Renal cortical epithelial cell (primary cell): Measurements from ENCODE around the gene PRELID1. TPM values are rescaled to one million over a fixed set of nuclear protein-coding genes. Genes with fewer than 3 reads are reported as not detected.

Experiments used
- DNase-seq: peaks from one replicate; pipeline ENCODE4 v3.0.0-alpha.2; 2011; ENCODE audit warnings: low read depth
- total RNA-seq: library from RNA; depleted of rRNA; stranded (reverse); fragments of >200 nt; gene quantifications from 2 replicates; pipeline ENCODE4 v1.2.3, GENCODE V29; 2014

The PRELID1 gene
- total RNA-seq, 1 donor from 2014 or later, result 52.0 TPM

DNA sequence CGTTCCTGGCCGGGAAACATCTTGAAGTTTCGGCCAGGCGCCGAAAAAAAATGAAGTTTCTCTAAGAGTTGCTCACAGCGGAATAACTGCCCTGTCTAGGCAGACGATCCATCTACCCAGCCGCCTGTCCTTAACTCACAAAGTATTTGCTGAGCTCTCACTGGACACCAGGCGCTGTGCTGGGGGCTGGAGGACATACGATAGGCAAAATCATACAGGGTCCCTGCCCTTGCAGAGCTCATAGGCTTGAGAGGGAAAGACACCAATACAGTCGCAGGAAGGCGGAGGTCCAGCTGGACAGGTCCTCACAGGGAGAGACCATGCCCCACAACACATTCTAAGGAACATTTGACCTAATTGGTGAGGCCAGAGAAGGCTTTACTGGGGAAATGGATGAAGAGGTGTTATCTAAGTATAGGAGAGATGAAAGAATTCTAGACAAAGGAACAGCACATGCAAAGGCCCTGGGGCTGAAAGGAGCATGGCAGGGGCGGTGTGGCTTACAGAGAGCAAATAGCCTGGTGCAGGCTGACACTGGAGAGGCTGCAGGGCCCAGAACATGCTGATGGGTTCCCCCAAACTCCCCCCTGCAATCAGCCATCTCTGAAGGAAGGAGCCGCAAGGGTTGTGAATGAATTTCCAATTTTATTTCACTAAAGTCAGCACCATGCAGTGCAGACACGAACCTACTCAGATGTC, 10.1 kb downstream of the PRELID1 start:
- no peak for DNase-seq

DNA sequence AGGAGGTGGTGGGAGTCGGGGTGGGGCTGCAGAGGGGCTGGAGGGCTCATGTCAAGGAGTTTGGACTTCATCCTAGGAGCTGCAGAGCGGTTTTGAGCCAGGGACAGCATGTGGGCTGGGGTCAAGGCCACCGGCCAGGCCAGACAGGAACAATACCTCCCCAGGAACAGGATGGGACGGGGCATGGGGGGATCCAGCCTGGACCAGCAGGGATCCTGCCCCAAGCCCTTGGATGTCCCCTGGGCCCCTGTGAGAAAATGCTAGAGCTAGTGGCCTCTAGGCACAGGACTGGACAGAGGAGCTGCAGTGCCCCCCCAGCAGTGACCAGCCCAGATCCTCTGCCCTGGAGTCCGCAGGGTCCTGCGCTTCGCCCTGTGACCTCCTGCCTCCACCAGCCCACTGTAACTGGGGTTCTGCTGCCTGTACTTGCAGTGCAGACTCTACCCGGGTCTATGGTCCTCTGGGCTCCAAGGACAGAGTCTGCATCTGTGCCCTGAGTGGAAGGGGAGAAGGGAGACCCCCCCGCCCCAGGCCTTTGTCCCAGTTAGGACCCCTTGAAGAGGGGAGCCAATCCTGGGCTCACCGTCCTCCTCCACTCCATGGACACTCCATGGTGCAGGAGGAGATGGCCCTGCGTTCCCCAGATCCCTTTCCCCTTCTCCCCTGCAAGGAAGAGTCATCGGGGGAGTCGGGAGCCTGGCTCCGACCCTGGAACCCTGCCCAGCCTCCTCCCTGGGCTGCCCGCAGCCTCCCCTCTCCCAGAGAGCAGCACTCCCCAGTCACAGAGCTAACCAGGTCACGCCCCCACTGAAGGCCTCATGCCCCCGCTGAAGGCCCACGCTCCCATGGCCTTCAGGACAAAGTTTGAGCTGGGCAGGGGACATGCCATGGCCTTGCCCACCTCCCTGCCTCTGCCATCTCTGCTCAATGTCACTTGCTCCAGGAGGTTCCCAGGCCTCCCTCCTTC, 11.1 kb downstream of the PRELID1 start:
- DNase-seq, result no peak

DNA sequence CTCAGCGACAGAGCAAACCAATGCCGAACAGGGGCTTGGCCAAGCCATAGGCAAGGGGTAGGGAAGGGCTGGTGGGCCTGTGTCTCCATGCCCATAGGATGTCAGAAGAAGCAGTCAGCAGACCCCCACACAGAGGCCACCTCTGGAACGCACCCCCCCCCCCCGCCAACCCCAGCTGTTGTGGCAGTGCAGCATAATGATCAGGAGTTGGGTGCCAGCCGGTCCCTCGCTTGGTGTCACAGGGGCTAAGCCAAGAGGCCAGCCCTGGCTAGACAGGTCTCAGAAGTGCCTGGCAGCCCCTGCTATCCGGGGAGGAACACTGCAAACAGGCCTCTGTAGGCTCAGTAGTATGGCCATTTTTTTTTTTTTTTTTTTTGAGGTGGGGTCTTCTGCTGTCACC, 11.8 kb downstream of the PRELID1 start:
- DNase-seq, result no peak

DNA sequence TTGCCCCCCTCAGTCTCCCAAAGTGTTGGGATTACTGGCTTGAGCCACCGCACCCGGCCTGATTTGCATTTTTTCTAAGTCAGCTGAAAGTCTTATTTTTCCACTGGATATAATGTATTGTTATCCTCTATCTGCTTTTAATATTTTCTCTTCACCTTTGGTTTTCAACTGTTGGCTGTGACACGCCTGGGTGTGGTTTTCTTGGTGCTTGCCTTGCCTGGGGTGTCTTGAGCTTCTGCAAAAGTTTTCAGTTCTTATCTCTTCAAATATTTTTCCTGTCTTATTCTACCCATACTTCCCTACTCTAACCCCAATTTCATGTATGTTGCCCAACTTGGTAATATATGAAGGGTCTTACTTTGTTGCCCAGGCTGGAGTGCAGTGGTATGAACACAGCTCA, 12.4 kb downstream of the PRELID1 start:
- no peak for DNase-seq

DNA sequence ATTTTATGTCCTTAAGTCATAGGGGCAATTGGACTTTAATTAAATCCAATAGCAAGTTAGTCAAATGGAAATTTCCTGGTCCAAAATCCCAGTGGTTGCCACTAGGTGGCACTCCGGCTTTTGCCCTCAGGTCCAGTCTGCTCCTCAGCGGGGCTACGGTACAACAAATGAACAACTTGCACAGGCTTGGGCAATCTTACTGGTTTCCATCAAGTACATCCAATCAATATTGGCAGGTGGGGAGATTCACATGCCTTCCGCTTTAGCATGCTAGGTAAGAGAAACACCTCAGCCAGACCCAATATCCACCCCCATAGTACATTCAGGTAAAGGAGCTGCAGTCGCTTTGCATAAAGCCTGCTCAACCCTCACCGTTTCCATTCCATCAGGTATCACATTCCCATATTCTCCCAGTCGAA, 14.4 kb downstream of the PRELID1 start:
- DNase-seq, result peak; percentile 81

DNA sequence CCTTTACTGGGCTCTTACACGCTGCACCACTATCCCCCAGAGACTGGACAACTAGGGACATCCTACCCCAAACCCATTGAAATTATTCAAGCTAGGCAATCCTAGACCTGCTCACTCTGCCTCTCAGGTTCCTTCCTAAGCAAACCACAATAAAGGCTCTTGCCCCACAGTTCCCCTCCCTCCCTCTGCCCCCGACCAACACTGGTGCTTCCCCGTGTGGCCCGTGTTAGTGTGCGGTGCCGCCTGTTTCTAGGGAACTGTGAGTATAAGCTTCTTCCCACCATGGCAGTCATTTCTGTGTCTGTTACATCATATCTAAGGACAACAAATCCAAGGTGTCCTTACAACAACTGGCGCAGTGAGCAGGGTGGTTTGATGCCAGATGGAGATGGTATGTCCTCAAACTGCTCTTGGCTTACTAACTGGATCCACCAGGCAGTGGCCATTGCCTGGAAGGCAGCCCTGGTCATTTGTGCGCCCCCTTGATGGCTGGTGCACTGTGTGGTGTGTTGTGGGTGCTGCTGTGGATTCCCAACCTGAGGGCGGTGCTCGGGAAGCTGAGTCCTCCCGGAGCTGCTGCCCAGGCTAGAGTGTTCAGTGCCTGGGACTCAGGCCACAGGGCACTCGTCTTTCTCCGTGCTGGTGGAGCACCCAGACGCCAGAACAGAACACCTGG, 16.5 kb downstream of the PRELID1 start:
- DNase-seq, result no peak

DNA sequence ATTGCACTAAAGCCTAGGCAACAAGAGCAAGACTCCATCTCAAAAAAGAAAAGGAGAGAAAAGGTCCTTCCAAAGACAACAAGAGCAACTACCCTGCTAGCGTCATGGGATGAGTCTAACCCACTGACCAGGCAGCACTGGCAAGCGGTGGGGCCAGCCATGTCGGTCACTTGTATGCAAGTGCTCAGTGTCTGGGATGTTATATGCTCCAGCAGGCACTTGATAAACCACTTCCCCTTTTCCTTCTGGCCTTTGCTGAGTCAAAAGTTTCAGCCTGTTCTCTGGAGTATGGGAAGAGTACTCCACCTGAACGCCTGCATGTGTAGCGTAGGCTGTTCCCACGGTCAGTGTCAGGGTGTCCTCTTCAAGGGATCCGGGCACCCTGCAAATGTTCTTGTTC, 17.3 kb downstream of the PRELID1 start:
- DNase-seq, result no peak

DNA sequence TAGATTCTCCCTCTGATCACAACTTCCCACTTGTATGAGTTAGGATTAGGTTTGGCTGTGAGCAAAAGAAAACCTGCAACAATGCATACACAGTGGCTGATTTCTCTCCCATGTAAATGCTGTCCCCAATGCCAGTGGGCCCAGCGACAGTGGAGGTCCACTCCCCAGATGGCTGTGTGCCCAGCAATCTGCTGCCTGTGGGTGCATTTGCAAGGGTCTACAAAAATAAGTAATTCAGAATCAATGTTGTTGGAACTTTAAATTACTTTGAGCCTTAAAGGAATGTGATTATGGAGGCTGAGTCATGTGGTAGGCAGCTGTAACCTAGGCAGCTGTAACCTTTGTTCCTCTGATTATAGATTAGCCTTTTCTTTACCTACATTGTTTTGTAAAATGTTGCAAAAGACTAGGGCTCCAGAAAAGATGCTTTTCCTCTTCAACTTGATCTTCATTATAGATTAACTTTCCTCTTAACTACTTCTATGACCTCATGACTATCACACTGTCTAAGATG, 22.3 kb downstream of the PRELID1 start:
- peak; percentile 91 for DNase-seq

DNA sequence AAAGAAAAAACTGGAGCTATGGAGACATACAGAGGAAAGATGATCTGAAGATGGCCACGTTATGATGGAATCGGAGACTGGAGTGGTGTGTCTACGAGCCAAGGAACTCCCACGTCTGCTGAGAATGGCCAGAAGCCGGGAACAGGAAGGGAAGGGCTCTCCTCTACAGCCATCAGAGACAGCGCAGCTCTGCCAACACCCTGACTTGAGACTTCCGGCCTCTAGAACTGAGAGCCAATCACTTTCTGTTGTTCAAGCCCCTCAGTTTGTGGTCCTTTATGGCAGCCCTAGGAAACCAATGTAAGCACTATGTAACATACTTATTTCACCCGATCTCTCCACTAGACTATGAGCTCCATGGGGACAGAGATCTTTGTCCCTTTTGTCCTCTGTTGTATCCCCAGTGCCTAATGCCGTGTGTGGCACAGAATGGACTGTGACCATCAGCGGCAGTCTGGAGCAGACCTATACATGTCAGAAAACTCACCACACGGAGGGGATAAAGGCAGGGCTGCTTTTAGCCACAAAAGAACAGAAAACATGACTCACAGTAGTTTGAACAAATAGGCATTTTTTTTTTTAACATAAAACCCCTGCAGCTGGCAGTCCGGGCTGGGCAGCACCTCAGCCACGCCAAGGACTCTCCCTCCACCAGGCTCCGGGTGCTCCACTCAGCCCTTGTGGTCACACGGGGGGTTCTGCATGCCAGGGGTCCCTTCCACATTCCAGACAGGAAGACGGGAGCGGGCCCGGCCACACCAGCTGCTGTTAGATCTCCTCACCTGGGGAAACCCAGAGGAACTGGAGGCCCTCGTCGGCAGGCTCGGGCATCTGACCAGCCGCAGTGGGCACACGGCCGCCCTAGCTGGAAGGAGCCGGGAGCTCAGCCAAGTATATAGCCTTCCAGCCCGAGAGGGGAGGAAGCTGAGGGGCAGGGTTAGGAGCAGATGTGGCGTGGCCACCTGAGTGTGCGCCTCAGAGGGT, 24.2 kb downstream of the PRELID1 start:
- peak; percentile 65 for DNase-seq

DNA sequence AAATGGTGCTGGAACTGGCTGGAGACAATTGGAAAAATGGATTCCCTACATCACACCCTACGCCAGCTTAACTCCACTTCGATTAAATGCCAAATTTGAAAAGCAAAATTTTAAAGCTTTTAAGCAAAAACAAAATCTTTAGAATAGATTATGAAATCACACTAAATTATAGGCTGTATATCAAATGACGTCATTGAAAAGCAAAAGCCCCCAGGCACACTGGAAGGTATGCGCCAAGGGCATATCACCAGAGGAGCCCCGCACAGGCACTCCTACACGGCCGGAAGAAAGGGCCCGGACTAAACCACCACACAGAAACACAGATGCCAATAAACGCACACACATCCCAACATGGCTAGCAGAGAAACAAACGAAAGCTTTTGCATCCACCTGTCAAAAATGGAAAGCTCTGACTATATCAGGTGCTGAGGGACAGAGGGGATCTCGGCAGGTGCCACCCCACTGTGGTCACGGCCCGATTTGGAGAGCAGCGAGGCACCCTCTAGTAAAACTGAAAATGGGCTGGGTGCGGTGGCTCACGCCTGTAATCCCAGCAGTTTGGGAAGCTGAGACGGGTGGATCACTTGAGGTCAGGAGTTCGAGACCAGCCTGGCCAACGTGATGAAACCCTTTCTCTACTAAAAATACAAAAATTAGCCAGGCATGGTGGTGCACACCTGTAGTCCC, 25.1 kb downstream of the PRELID1 start:
- no peak for DNase-seq

DNA sequence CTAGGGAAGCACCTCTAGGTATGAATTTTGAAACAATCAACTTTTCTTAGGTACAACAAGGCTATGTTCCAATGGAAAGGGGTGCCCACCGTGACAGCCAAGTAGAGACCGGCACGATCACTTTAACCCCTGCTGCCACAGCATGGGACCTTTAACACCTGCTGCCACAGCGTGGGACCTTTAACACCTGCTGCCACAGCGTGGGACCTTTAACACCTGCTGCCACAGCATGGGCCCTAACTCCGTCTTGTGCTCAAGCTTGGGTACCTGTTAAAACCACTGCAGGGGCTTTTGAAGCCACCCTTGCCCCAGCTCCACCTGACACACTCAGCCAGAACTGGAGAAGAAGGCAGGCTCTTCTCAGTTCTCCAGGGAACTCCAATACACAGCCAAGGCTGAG, 26.3 kb downstream of the PRELID1 start:
- DNase-seq, result no peak

DNA sequence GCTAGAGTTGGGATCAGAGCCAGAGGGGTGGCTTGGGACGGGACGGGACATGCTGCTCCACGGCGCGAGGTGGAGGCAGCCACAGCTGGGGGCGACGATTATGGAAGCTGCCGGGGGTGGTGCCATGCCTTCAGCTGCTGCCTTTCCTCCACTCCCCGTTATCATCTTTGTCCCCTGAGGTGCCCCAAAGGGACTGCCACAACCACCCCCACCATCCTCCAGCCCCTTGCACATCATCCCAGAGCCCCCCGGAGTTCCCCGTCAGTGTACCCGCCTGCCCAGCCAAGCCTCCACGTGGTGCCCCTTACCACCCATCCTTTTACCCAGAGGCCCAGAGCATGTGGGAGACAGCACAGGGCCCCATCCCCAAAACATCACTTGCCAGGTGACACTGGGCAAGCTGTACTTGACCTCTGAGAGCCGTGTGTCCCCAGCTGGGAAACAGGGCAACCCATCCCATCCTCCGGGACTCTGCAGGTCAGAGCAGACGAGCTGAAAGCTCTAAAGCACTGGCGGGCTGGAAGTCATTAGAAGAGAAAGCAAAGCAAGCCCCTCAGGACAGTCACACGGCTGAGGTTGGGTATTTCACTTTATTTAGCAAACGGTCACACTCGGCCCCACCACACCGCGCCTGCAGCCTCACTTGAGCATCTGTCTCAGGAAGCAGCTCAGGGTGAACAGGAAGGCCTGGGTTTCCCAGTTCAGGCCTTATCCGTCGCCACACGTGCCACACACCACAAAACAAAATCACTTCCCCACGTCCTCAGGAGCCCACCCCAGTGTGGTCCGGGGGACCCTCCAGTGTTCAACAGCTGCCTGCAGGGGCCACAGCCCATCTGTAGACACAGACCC, 27.6 kb downstream of the PRELID1 start:
- no peak for DNase-seq

DNA sequence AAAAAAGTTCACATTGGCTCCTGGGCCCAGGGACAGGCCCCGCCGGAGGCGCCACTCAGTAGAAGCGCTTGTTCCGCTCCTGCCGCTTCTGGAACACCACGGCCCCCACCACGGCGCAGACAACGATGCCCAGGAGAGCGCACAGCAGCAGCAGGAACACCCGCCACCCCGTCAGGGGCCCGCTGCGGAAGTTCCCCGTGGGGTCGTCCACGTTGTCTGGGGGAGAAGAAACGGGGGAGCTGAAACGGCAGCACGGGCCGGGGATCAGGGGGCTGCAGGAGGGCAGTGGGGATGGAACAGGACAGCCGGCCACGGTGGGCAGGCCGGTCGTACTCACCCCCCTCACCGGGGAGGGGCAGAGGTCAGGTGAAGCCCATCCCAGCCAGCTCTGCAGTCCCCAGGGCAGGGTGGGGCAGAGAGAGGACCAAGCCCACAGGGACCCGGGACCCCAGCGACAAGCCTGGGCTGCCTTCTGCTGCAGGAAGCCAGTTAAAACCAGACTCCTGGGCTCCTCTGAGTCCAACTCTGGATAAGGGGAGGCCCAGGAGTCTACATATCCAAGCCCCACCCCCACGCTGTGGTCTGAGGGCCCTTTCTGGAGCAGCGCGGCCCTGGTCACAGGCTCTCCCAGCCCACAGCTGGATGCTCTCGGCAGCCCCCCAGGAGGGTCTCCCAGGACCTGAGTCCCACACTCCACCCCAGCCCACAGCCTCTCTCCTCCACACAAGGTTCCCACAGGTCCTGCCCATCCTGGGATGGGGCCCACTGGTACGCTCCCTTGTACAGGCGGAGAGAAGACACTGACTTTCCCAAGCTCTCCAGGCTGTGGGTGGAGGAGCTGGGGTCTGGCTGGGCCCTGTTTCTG, 28.7 kb downstream of the PRELID1 start:
- DNase-seq, result no peak

DNA sequence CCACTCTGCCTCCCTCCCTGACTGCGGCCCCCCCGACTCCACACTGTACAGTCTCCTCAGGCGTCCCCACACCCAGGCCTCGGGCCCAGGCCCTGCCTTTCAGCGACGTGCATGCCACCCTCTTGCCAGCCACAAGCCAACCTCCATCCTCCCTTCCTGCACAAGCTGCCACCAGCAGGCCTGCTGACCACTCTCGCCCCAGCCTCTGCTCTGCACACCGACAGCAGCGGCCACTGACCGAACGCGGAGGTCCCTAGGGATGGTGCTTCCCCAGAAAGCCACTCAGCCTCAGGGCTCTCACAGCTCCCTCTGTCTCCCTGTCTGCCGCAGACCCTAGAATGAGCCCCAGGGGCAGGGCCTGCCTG, 29.3 kb downstream of the PRELID1 start:
- DNase-seq, result no peak

DNA sequence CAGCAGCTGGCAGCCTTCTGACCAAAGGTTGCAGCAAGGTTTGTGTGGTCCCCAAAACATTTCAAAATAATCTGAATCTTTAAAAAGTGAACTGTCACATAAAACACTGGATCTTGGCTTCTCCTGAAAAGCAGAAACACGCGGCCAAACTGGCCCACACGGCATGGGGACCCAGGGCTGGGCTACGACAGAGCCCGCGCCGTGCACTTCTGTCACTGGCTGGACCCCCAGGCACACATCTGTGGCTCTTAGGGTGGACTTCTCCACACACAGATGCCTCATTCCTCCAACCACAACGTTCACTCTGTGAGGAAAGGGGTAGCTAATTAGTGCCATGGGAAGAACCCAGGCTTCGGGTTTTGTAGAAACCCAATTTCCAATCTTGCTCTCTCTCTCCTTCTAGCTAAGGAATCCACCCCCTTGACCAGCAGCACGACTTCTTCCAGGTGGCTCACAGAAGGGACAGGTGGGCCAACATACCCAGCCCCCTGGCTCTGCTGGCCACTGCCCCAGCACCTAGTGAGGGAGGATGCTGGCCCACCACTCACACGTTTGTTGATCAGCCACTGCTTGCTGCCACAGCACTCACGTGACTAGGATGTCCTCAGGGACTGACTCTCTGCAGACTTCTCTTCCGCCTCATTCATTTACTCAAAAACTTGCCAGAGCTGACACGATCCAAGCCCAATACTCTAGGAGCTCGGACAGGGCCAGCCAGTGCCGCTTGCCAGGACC, 30.0 kb downstream of the PRELID1 start:
- no peak for DNase-seq

DNA sequence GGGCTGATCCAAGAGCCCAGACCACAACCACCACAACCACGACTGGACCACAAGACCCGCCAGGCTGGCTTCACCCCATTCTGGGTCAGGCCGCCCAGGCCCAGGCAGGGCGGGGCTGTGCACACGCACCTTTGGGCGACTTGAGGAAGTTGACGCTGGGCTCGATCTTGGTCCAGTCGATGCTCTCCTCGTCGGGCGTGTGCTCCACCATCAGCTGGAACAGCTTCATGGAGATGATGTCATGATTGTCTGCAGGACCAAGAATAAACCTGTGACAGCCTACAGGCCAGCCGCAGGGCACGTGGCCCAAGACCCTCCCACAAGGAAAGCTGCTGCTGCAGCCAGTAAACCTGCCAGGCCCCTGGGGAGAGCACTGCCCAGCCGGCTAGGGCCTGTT, 30.6 kb downstream of the PRELID1 start:
- no peak for DNase-seq

DNA sequence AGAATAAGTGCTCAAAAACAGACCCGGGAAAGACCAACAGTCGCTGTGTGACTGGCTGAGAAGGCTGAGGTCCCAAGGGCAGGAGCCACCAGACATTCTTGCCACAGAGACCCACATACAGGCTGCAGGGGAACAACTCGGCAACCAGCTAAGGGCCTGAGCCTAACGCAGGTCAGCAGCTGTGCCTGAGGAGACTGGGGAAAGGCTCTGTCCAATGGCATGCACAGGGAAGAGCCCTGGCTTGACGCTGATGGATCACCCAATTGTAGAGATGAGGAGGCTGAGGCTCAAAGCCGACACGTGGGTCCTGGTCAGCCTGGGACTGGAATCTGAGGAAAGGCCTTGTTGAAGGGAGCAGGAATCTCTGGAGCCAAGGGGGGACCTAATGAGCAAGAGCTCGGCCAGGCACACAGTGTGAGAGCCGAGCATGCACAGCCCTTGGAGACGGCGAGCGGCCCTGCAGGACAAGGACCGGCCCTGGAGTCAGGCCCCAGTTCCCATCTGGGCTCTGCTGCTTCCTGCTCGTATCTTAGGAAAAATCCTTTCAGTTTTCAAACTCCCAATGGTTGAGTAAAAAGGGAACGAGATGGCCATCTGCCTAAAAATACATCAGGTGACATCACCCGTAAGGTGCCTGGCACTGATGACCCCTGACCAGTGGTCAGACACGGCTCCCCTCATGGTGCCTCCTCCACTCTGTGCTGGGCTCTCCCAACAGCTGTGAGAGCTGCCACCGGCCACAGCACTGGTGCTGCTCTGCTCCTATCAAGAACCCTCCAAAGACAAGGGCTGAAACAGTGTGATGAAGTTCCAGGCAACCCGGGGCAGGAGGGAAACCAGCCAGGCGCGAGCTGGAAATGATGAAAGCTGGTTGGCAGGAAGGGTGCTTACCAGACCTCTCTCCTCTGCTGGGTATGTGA, 31.4 kb downstream of the PRELID1 start:
- no peak for DNase-seq
